Measurements from ENCODE around the gene WNT7A. TPM values are rescaled to one million over a fixed set of nuclear protein-coding genes. Genes with fewer than 3 reads are reported as not detected.

WNT7A gene
- total and polyA plus RNA-seq, 8 donors: 0.34 to 5.5 (median 0.71) TPM

DNA sequence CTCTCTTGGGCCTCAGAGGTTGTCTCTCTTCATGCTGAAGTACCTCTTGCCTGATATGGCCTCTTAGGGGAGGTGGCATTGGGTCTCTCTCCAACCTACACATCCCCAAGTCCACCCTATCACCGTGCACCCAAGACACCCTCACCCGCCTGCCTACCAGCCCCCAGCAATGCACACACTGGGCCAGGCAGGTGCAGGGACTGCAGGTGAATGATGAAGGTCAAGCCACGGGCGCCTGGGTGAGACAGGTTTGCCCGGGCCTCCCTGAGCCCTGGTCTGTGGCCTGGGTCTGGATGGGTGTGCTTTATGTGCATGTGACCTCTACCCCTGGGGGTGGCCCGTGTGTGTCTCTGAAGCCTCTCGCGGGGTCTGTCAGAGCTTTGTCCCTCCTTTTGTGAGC is 68.3 kb downstream of the WNT7A start:
- Histone ChIP-seq H3K9me3 (peaks cover 0 to 39% of the 10 kb centered on the region in 2 donors), H3K36me3 (no peaks in the 10 kb centered on the region), H3K4me3 (no peak overlapping the region), H3K4me1 (no peaks in the 10 kb centered on the region), H3K27me3 (no peaks in the 10 kb centered on the region), H3K27ac (no peak overlapping the region)
- intact Hi-C loops (cut with DNase I): no loop called here
- ATAC-seq (no peak), DNase-seq (no peak)
- TF ChIP-seq, protein P1, sequence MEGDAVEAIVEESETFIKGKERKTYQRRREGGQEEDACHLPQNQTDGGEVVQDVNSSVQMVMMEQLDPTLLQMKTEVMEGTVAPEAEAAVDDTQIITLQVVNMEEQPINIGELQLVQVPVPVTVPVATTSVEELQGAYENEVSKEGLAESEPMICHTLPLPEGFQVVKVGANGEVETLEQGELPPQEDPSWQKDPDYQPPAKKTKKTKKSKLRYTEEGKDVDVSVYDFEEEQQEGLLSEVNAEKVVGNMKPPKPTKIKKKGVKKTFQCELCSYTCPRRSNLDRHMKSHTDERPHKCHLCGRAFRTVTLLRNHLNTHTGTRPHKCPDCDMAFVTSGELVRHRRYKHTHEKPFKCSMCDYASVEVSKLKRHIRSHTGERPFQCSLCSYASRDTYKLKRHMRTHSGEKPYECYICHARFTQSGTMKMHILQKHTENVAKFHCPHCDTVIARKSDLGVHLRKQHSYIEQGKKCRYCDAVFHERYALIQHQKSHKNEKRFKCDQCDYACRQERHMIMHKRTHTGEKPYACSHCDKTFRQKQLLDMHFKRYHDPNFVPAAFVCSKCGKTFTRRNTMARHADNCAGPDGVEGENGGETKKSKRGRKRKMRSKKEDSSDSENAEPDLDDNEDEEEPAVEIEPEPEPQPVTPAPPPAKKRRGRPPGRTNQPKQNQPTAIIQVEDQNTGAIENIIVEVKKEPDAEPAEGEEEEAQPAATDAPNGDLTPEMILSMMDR (IDR thresholded peaks at IDR 0.05): no peak

DNA sequence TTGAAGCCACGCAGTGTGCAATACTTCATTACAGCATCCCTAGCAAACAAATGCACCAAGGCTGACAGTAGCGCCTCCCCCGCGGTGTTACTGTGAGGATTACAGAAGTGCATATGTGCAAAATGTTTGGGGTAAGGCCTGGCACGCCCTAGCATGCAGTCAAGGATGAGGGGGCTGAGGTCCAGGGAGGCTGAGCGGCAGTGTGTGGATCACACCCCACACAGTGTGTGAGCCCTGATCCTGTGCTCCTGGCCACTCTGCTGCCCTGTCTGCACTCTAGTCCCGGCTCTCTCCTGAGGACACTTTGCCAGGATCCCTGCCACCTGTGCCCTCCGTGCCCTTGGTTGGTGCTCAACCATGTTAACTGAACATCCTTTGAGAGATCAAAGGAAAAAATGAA is 71.3 kb downstream of the WNT7A start:
- intact Hi-C loops (cut with DNase I): no loop called here
- ATAC-seq (no peak), DNase-seq (no peak)
- Histone ChIP-seq H3K4me3 (no peak overlapping the region), H3K9me3 (peaks cover 0 to 9% of the 10 kb centered on the region in 2 donors), H3K27me3 (no peaks in the 10 kb centered on the region), H3K36me3 (no peaks in the 10 kb centered on the region), H3K27ac (no peak overlapping the region), H3K4me1 (no peaks in the 10 kb centered on the region)
- TF ChIP-seq, protein P1 (IDR thresholded peaks at IDR 0.05): no peak

DNA sequence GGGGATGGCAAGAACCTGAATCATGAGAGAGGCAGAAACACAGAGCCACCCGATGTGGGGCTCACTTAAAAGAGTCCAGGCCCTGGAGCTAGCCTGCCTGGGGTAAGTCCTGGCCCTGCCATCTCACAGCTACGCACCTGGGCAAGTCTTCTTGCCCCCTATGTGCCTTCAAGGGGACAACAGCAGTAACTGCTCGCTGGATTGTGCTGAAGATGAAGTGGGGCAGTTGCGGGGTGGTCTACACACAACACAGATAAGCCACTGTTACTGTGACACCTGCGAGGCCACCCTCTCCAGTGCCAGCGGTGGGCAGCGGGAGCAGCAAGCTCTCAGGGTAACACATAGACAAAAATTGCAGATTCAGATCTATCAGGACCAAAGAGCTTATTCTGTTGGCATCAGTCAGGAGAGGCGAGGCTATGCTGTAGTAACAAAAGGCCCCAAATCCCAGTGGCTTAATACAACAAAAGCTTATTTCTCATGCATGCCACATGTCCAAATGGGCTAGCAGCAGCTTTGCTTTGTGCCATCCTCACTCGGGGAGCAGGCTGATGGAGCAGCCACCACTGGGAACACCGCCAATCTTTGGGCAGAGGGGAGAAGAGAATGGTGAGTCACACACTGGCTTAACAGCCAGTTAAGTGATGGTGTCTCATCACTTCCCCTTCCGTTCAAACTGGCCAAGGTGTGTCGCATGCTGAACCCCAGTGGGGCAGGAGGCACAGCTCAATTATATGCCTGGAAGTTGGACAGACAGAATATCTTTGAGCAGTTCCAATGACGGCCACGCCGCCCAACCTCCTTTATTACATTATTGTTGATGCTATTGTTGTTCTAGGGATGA is 78.3 kb downstream of the WNT7A start:
- ATAC-seq (no peak), DNase-seq (no peak)
- Histone ChIP-seq H3K4me1 (no peaks in the 10 kb centered on the region), H3K27me3 (peaks cover 0 to 18% of the 10 kb centered on the region in 2 donors), H3K4me3 (no peak overlapping the region), H3K27ac (no peak overlapping the region), H3K9me3 (no peaks in the 10 kb centered on the region), H3K36me3 (no peaks in the 10 kb centered on the region)
- intact Hi-C loops (cut with DNase I): no loop called here
- TF ChIP-seq, protein P1 (IDR thresholded peaks at IDR 0.05): no peak

DNA sequence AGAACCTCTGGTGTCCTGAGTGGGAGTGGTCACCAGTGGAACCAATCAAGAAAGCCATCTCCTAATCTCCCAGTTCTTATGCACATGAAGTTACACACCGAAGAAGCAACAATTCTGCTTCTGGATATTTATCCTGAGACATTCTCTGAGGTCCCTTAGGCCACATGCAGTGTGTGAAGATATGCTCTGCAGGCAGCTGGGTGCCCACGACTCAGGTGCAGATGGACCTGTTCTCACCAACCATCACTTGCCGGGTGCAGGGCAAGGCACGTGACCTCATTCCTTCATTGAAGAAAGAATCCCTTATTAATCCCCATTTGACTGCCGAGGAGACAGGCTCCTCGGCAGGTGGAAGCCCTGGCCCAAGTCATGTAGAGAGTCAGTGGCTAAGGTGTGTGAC is 79.8 kb downstream of the WNT7A start:
- intact Hi-C loops (cut with DNase I): no loop called here
- DNase-seq: no peak

DNA sequence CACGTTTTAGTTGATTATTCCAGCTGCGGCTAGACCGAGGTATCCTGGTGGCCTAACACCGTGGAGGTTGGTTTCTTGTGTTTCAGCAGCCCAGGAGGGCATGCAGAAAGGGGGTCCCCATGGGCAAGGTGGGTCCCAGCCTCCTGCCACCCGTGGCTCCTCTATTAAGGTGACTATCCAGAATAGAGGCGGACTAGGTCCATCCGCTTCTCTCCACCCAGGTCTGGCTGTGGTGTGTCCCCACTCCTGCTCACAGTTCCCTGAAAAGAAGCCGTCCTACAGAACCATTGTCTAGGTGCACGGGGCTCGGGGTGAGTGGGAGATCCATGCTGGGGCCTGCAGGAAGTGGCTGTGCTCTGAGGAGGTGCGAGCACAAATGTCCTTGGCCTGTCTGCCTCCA is 81.5 kb downstream of the WNT7A start:
- H3K27me3 ChIP-seq: peaks cover 0 to 38% of the 10 kb centered on the region in 2 donors
- H3K4me3 ChIP-seq: no peak overlapping the region
- H3K27ac ChIP-seq: no peak overlapping the region
- intact Hi-C loops (cut with DNase I): no loop called here
- TF ChIP-seq, protein P1 (IDR thresholded peaks at IDR 0.05): no peak
- ATAC-seq (no peak), DNase-seq (no peak)
- no peaks in the 10 kb centered on the region for H3K4me1 ChIP-seq
- H3K9me3 ChIP-seq: no peaks in the 10 kb centered on the region
- no peaks in the 10 kb centered on the region for H3K36me3 ChIP-seq

More for the DNA sequence above, 79.8 kb downstream of the WNT7A start:
- Histone ChIP-seq H3K27ac (no peak overlapping the region), H3K9me3 (no peaks in the 10 kb centered on the region), H3K27me3 (peaks cover 0 to 26% of the 10 kb centered on the region in 2 donors), H3K4me1 (no peaks in the 10 kb centered on the region), H3K36me3 (no peaks in the 10 kb centered on the region), H3K4me3 (no peak overlapping the region)
- TF ChIP-seq, protein P1 (IDR thresholded peaks at IDR 0.05): no peak
- ATAC-seq: no peak
